COLO668 (cell line): ENCODE measurements around the gene SHANK3.

Experiments used
- DNase-seq: peaks from one replicate; lab custom pipeline; 2025; ENCODE audit not compliant: unreplicated experiment; lab: John Stamatoyannopoulos, UW

Gene SHANK3

GRCh38 chr22:50677493-50678217, 5.0 kb downstream of the SHANK3 start:
- no peak for DNase-seq

- DNase-seq = no peak
Measured at GRCh38 chr22:50678218-50678650, 5.6 kb downstream of the SHANK3 start.

- no peak for DNase-seq
Measured at GRCh38 chr22:50678651-50679521, 6.3 kb downstream of the SHANK3 start.

GRCh38 chr22:50683086-50683993, 10.7 kb downstream of the SHANK3 start:
- DNase-seq = no peak

GRCh38 chr22:50683994-50684371, 11.4 kb downstream of the SHANK3 start:
- no peak for DNase-seq

GRCh38 chr22:50684501-50684900, 11.9 kb downstream of the SHANK3 start:
- no peak for DNase-seq

GRCh38 chr22:50684986-50685385, 12.4 kb downstream of the SHANK3 start:
- DNase-seq = no peak

- no peak for DNase-seq
Measured at GRCh38 chr22:50686794-50687193, 14.2 kb downstream of the SHANK3 start.

GRCh38 chr22:50687829-50688228, 15.2 kb downstream of the SHANK3 start:
- no peak for DNase-seq

GRCh38 chr22:50688448-50688847, 15.8 kb downstream of the SHANK3 start:
- DNase-seq = no peak

GRCh38 chr22:50691521-50691920, 18.9 kb downstream of the SHANK3 start:
- DNase-seq = peak; percentile 22

- DNase-seq = no peak
Measured at GRCh38 chr22:50693462-50693861, 20.8 kb downstream of the SHANK3 start.

GRCh38 chr22:50694099-50694605, 21.5 kb downstream of the SHANK3 start:
- no peak for DNase-seq

- DNase-seq = no peak
Measured at GRCh38 chr22:50694766-50695420, 22.3 kb downstream of the SHANK3 start.

GRCh38 chr22:50695421-50696250, 23.0 kb downstream of the SHANK3 start:
- peak; percentile 41 for DNase-seq

- no peak for DNase-seq
Measured at GRCh38 chr22:50696251-50696798, 23.7 kb downstream of the SHANK3 start.

- DNase-seq = peak; percentile 41
Measured at GRCh38 chr22:50696799-50697561, 24.4 kb downstream of the SHANK3 start.

- DNase-seq = no peak
Measured at GRCh38 chr22:50697667-50698506, 25.3 kb downstream of the SHANK3 start.
